ENCODE results near the gene TEPSIN. TPM values are rescaled to one million over a fixed set of nuclear protein-coding genes. Genes with fewer than 3 reads are reported as not detected.

Gene TEPSIN
- total and polyA plus RNA-seq, 4 donors, result 3.2 to 22.9 (median 10.7) TPM

- DNase-seq (ENCODE audit: low spot score), result no peak
- TF ChIP-seq RAD21 (IDR thresholded peaks at IDR 0.05), result no peak
- peaks cover 5 to 33% (median 13%) of the 10 kb centered on the region in 4 donors for H3K36me3 ChIP-seq (ENCODE audit: control insufficient read depth in 4 of 4, insufficient read depth in 3 of 4, low read depth in 1 of 4, low read length in 3 of 4)
- H3K4me3 ChIP-seq (ENCODE audit: low read depth in 1 of 3, low read length in 3 of 3), result no peak overlapping the region
- H3K27ac ChIP-seq (ENCODE audit: low read depth in 1 of 2, low read length in 2 of 2), result no peak overlapping the region
- H3K9me3 ChIP-seq (ENCODE audit: control insufficient read depth in 4 of 4, low read length in 3 of 4), result no peaks in the 10 kb centered on the region
- 95% methylated on average over 21 of the region's 21 CpGs for WGBS
- H3K27me3 ChIP-seq (ENCODE audit: control insufficient read depth in 4 of 4, insufficient read depth in 4 of 4, low read length in 3 of 4), result no peaks in the 10 kb centered on the region
- no peak overlapping the region for H3K9ac ChIP-seq (ENCODE audit: low read depth in 1 of 2, low read length in 2 of 2)
- peaks cover 3 to 22% (median 17%) of the 10 kb centered on the region in 4 donors for H3K4me1 ChIP-seq (ENCODE audit: control insufficient read depth in 4 of 4, insufficient read depth in 4 of 4, low read length in 3 of 4)
Measured at GRCh38 chr17:81233811-81234505, 4.9 kb downstream of the TEPSIN start.

- H3K27ac ChIP-seq (ENCODE audit: low read depth in 1 of 2, low read length in 2 of 2), result no peak overlapping the region
- no peak overlapping the region for H3K9ac ChIP-seq (ENCODE audit: low read depth in 1 of 2, low read length in 2 of 2)
- H3K36me3 ChIP-seq (ENCODE audit: control insufficient read depth in 4 of 4, insufficient read depth in 3 of 4, low read depth in 1 of 4, low read length in 3 of 4), result peaks cover 5 to 33% (median 13%) of the 10 kb centered on the region in 4 donors
- no peak for TF ChIP-seq ZBTB33 (IDR thresholded peaks at IDR 0.05)
- TF ChIP-seq RAD21 (IDR thresholded peaks at IDR 0.05), result no peak
- no peak for TF ChIP-seq YY1 (IDR thresholded peaks at IDR 0.05)
- TF ChIP-seq HNF4A (conservative IDR thresholded peaks at IDR 0.05), result no peak
- no peak for TF ChIP-seq RXRA (IDR thresholded peaks at IDR 0.05)
- TF ChIP-seq JUND (IDR thresholded peaks at IDR 0.05), result no peak
- WGBS, result 95% methylated on average over 17 of the region's 17 CpGs
- H3K4me1 ChIP-seq (ENCODE audit: control insufficient read depth in 4 of 4, insufficient read depth in 4 of 4, low read length in 3 of 4), result peaks cover 3 to 23% (median 15%) of the 10 kb centered on the region in 4 donors
- DNase-seq (ENCODE audit: low spot score), result no peak
- H3K9me3 ChIP-seq (ENCODE audit: control insufficient read depth in 4 of 4, low read length in 3 of 4), result no peaks in the 10 kb centered on the region
- H3K27me3 ChIP-seq (ENCODE audit: control insufficient read depth in 4 of 4, insufficient read depth in 4 of 4, low read length in 3 of 4), result no peaks in the 10 kb centered on the region
- H3K4me3 ChIP-seq (ENCODE audit: low read depth in 1 of 3, low read length in 3 of 3), result no peak overlapping the region
Measured at GRCh38 chr17:81233316-81233715, 5.5 kb downstream of the TEPSIN start.

- Histone ChIP-seq H3K9ac (ENCODE audit: low read depth in 1 of 2, low read length in 2 of 2) (no peak overlapping the region), H3K4me3 (ENCODE audit: low read depth in 1 of 3, low read length in 3 of 3) (no peak overlapping the region), H3K27ac (ENCODE audit: low read depth in 1 of 2, low read length in 2 of 2) (no peak overlapping the region), H3K36me3 (ENCODE audit: control insufficient read depth in 4 of 4, insufficient read depth in 3 of 4, low read depth in 1 of 4, low read length in 3 of 4) (peaks cover 5 to 33% (median 13%) of the 10 kb centered on the region in 4 donors), H3K4me1 (ENCODE audit: control insufficient read depth in 4 of 4, insufficient read depth in 4 of 4, low read length in 3 of 4) (peaks cover 0 to 17% (median 9%) of the 10 kb centered on the region in 4 donors), H3K27me3 (ENCODE audit: control insufficient read depth in 4 of 4, insufficient read depth in 4 of 4, low read length in 3 of 4) (no peaks in the 10 kb centered on the region), H3K9me3 (ENCODE audit: control insufficient read depth in 4 of 4, low read length in 3 of 4) (no peaks in the 10 kb centered on the region)
- DNase-seq (ENCODE audit: low spot score), result no peak
- WGBS, result 96% methylated on average over 19 of the region's 19 CpGs
- no peak for TF ChIP-seq GABPA (IDR thresholded peaks at IDR 0.05 in 1 of 2, conservative IDR thresholded peaks at IDR 0.05 in 1 of 2)
- TF ChIP-seq REST (IDR thresholded peaks at IDR 0.05), result no peak
- TF ChIP-seq NR2F2 (IDR thresholded peaks at IDR 0.05), result no peak
- no peak for TF ChIP-seq EGR1 (IDR thresholded peaks at IDR 0.05; ENCODE audit: low read depth in 2 of 2)
- no peak for TF ChIP-seq YY1 (IDR thresholded peaks at IDR 0.05)
- no peak for TF ChIP-seq HNF4G (IDR thresholded peaks at IDR 0.05)
- TF ChIP-seq SP1 (IDR thresholded peaks at IDR 0.05), result no peak
- TF ChIP-seq MAX (IDR thresholded peaks at IDR 0.05), result no peak
- TF ChIP-seq RAD21 (IDR thresholded peaks at IDR 0.05), result no peak
- no peak for TF ChIP-seq RXRA (IDR thresholded peaks at IDR 0.05)
- TF ChIP-seq CTCF (IDR thresholded peaks at IDR 0.05; ENCODE audit: low read depth, low read length, missing input control), result no peak
- no peak for TF ChIP-seq HNF4A (conservative IDR thresholded peaks at IDR 0.05)
- TF ChIP-seq FOXA1 (IDR thresholded peaks at IDR 0.05), result no peak
- TF ChIP-seq FOXA2 (IDR thresholded peaks at IDR 0.05), result no peak
- TF ChIP-seq TAF1 (conservative IDR thresholded peaks at IDR 0.05), result no peak
- no peak for TF ChIP-seq ATF3 (IDR thresholded peaks at IDR 0.05)
Measured at GRCh38 chr17:81232616-81233241, 6.1 kb downstream of the TEPSIN start.
